ENCODE results near the gene TECPR2. TPM values are rescaled to one million over a fixed set of nuclear protein-coding genes. Genes with fewer than 3 reads are reported as not detected.

The TECPR2 gene
- total RNA-seq, 1 donor from 2014 or later, result 19.9 TPM

GRCh38 chr14:102335163-102335562 is 27.6 kb upstream of the TECPR2 start:
- H3K4me2 ChIP-seq (ENCODE audit: low read length), result no peak overlapping the region
- no peak for FAIRE-seq
- H3K79me2 ChIP-seq (ENCODE audit: insufficient read depth, low read length), result no peaks in the 10 kb centered on the region
- H3K36me3 ChIP-seq (ENCODE audit: insufficient read depth, low read length), result peaks cover 11% of the 10 kb centered on the region
- no peak overlapping the region for H3K27ac ChIP-seq (ENCODE audit: low read depth, low read length)
- H3K4me3 Mint-ChIP-seq (ENCODE audit: unreplicated experiment), result no peak overlapping the region
- H3K9me3 Mint-ChIP-seq (ENCODE audit: unreplicated experiment), result no peaks in the 10 kb centered on the region
- no peak overlapping the region for H2AFZ ChIP-seq (ENCODE audit: low read depth, low read length)
- TF ChIP-seq CTCF (IDR thresholded peaks at IDR 0.05; ENCODE audit: insufficient read depth, low read depth, low read length), result no peak
- TF ChIP-seq EZH2 (IDR thresholded peaks at IDR 0.05; ENCODE audit: insufficient read depth, low read length), result no peak
- no peak overlapping the region for H3K9ac ChIP-seq (ENCODE audit: low read length)
- no peak overlapping the region for H3K27ac Mint-ChIP-seq (ENCODE audit: unreplicated experiment)
- H3K27me3 Mint-ChIP-seq (ENCODE audit: low read depth, unreplicated experiment), result no peaks in the 10 kb centered on the region
- no peaks in the 10 kb centered on the region for H3K4me1 Mint-ChIP-seq (ENCODE audit: low read depth, unreplicated experiment)
- no peaks in the 10 kb centered on the region for H3K4me1 ChIP-seq (ENCODE audit: insufficient read depth, low read length)
- H3K4me3 ChIP-seq (ENCODE audit: insufficient read depth, low read depth, low read length), result no peak overlapping the region
- no peaks in the 10 kb centered on the region for H3K9me3 ChIP-seq (ENCODE audit: insufficient read depth, low read depth, low read length)
- peaks cover 2% of the 10 kb centered on the region for H3K36me3 Mint-ChIP-seq (ENCODE audit: low read depth, unreplicated experiment)
- H3K27me3 ChIP-seq (ENCODE audit: insufficient read depth, low read length), result no peaks in the 10 kb centered on the region
- no peaks in the 10 kb centered on the region for H4K20me1 ChIP-seq (ENCODE audit: insufficient read depth, low read length)
- no peak for DNase-seq (ENCODE audit: low read depth)

- no peak overlapping the region for H3K4me3 Mint-ChIP-seq (ENCODE audit: unreplicated experiment)
- H3K27me3 Mint-ChIP-seq (ENCODE audit: low read depth, unreplicated experiment), result no peaks in the 10 kb centered on the region
- DNase-seq (ENCODE audit: low read depth) (no peak), FAIRE-seq (no peak)
- no peak overlapping the region for H3K27ac ChIP-seq (ENCODE audit: low read depth, low read length)
- peaks cover 17% of the 10 kb centered on the region for H3K36me3 ChIP-seq (ENCODE audit: insufficient read depth, low read length)
- H3K4me1 Mint-ChIP-seq (ENCODE audit: low read depth, unreplicated experiment), result no peaks in the 10 kb centered on the region
- no peaks in the 10 kb centered on the region for H3K9me3 Mint-ChIP-seq (ENCODE audit: unreplicated experiment)
- no peak overlapping the region for H2AFZ ChIP-seq (ENCODE audit: low read depth, low read length)
- no peaks in the 10 kb centered on the region for H3K4me1 ChIP-seq (ENCODE audit: insufficient read depth, low read length)
- no peaks in the 10 kb centered on the region for H3K27me3 ChIP-seq (ENCODE audit: insufficient read depth, low read length)
- TF ChIP-seq CTCF (IDR thresholded peaks at IDR 0.05; ENCODE audit: insufficient read depth, low read depth, low read length) (no peak), EZH2 (IDR thresholded peaks at IDR 0.05; ENCODE audit: insufficient read depth, low read length) (no peak)
- H3K9ac ChIP-seq (ENCODE audit: low read length), result no peak overlapping the region
- no peak overlapping the region for H3K4me3 ChIP-seq (ENCODE audit: insufficient read depth, low read depth, low read length)
- no peak overlapping the region for H3K27ac Mint-ChIP-seq (ENCODE audit: unreplicated experiment)
- H3K4me2 ChIP-seq (ENCODE audit: low read length), result no peak overlapping the region
- H3K36me3 Mint-ChIP-seq (ENCODE audit: low read depth, unreplicated experiment), result peaks cover 12% of the 10 kb centered on the region
- no peaks in the 10 kb centered on the region for H3K9me3 ChIP-seq (ENCODE audit: insufficient read depth, low read depth, low read length)
- H4K20me1 ChIP-seq (ENCODE audit: insufficient read depth, low read length), result no peaks in the 10 kb centered on the region
- no peaks in the 10 kb centered on the region for H3K79me2 ChIP-seq (ENCODE audit: insufficient read depth, low read length)
Observed at GRCh38 chr14:102338724-102339123, 24.0 kb upstream of the TECPR2 start.

- Histone ChIP-seq H3K36me3 (ENCODE audit: insufficient read depth, low read length) (peaks cover 26% of the 10 kb centered on the region), H3K79me2 (ENCODE audit: insufficient read depth, low read length) (no peaks in the 10 kb centered on the region), H3K9ac (ENCODE audit: low read length) (no peak overlapping the region), H3K4me3 (ENCODE audit: insufficient read depth, low read depth, low read length) (no peak overlapping the region), H4K20me1 (ENCODE audit: insufficient read depth, low read length) (no peaks in the 10 kb centered on the region), H2AFZ (ENCODE audit: low read depth, low read length) (no peak overlapping the region), H3K4me1 (ENCODE audit: insufficient read depth, low read length) (no peaks in the 10 kb centered on the region), H3K9me3 (ENCODE audit: insufficient read depth, low read depth, low read length) (no peaks in the 10 kb centered on the region), H3K27ac (ENCODE audit: low read depth, low read length) (no peak overlapping the region), H3K27me3 (ENCODE audit: insufficient read depth, low read length) (no peaks in the 10 kb centered on the region), H3K4me2 (ENCODE audit: low read length) (no peak overlapping the region)
- TF ChIP-seq EZH2 (IDR thresholded peaks at IDR 0.05; ENCODE audit: insufficient read depth, low read length), result no peak
- TF ChIP-seq CTCF (IDR thresholded peaks at IDR 0.05; ENCODE audit: insufficient read depth, low read depth, low read length), result no peak
- DNase-seq (ENCODE audit: low read depth) (no peak), FAIRE-seq (no peak)
- Mint-ChIP-seq H3K9me3 (ENCODE audit: unreplicated experiment) (no peaks in the 10 kb centered on the region), H3K27me3 (ENCODE audit: low read depth, unreplicated experiment) (no peaks in the 10 kb centered on the region), H3K4me1 (ENCODE audit: low read depth, unreplicated experiment) (no peaks in the 10 kb centered on the region), H3K4me3 (ENCODE audit: unreplicated experiment) (no peak overlapping the region), H3K36me3 (ENCODE audit: low read depth, unreplicated experiment) (peaks cover 17% of the 10 kb centered on the region), H3K27ac (ENCODE audit: unreplicated experiment) (no peak overlapping the region)
Observed at GRCh38 chr14:102341566-102341965, 21.2 kb upstream of the TECPR2 start.

All from astrocyte (in vitro differentiated cells and primary cell).